ENCODE measurements around the gene WDR19.

GRCh38 chr4:39157520-39157919 lies 24.8 kb upstream of the WDR19 start:
- TF ChIP-seq, protein P1, sequence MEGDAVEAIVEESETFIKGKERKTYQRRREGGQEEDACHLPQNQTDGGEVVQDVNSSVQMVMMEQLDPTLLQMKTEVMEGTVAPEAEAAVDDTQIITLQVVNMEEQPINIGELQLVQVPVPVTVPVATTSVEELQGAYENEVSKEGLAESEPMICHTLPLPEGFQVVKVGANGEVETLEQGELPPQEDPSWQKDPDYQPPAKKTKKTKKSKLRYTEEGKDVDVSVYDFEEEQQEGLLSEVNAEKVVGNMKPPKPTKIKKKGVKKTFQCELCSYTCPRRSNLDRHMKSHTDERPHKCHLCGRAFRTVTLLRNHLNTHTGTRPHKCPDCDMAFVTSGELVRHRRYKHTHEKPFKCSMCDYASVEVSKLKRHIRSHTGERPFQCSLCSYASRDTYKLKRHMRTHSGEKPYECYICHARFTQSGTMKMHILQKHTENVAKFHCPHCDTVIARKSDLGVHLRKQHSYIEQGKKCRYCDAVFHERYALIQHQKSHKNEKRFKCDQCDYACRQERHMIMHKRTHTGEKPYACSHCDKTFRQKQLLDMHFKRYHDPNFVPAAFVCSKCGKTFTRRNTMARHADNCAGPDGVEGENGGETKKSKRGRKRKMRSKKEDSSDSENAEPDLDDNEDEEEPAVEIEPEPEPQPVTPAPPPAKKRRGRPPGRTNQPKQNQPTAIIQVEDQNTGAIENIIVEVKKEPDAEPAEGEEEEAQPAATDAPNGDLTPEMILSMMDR (conservative IDR thresholded peaks at IDR 0.05 in 1 of 2, IDR thresholded peaks at IDR 0.05 in 1 of 2; ENCODE audit: low read depth in 1 of 2, low read length in 2 of 2): no peak
- TF ChIP-seq EZH2 (IDR thresholded peaks at IDR 0.05; ENCODE audit: low read length, missing control alignments): no peak

Measured in fibroblast of lung (primary cell).